Hepatocyte (in vitro differentiated cells): ENCODE data around the gene RANBP3. TPM values are rescaled to one million over a fixed set of nuclear protein-coding genes. Genes with fewer than 3 reads are reported as not detected.

ENCODE experiments used
- DNase-seq: peaks from one replicate; pipeline ENCODE4 v3.0.0-alpha.2; 2016; ENCODE audit warnings: low spot score
- H2AFZ ChIP-seq: fragments of 200-600 bp; sonication (generic); 2 replicates; pipeline ENCODE4 v1.6.0; 2016; ENCODE audit warnings: antibody characterized with exemption, mild to moderate bottlenecking
- H3K27ac ChIP-seq: fragments of 200-600 bp; sonication (generic); 2 replicates; pipeline ENCODE4 v1.5.1; 2016; ENCODE audit warnings: mild to moderate bottlenecking
- H3K27me3 ChIP-seq: fragments of 200-600 bp; sonication (generic); 2 replicates; pipeline ENCODE4 v1.6.1; 2016
- H3K36me3 ChIP-seq: fragments of 200-600 bp; sonication (generic); replicated peaks from 2 replicates; pipeline ENCODE4 v1.5.1; 2016; ENCODE audit warnings: low read depth; ENCODE audit not compliant: insufficient read depth
- H3K4me1 ChIP-seq: fragments of 200-600 bp; sonication (generic); 2 replicates; pipeline ENCODE4 v1.5.1; 2016; ENCODE audit warnings: mild to moderate bottlenecking, moderate library complexity; ENCODE audit not compliant: insufficient read depth
- H3K4me2 ChIP-seq: fragments of 200-600 bp; sonication (generic); 2 replicates; pipeline ENCODE4 v1.6.0; 2016
- H3K4me3 ChIP-seq: fragments of 200-600 bp; sonication (generic); 2 replicates; pipeline ENCODE4 v1.5.1; 2016; ENCODE audit warnings: mild to moderate bottlenecking
- H3K79me2 ChIP-seq: fragments of 200-600 bp; sonication (generic); 2 replicates; pipeline ENCODE4 v1.6.0; 2017; ENCODE audit warnings: mild to moderate bottlenecking
- H3K9me2 ChIP-seq: fragments of 200-600 bp; sonication (generic); replicated peaks from 2 replicates; pipeline ENCODE4 v1.6.0; 2017; ENCODE audit warnings: mild to moderate bottlenecking; ENCODE audit not compliant: insufficient read depth
- H3K9me3 ChIP-seq: fragments of 200-600 bp; sonication (generic); 2 replicates; pipeline ENCODE4 v1.5.1; 2016; ENCODE audit warnings: low read depth, mild to moderate bottlenecking
- H4K20me1 ChIP-seq: fragments of 200-600 bp; sonication (generic); 2 replicates; pipeline ENCODE4 v1.6.0; 2016; ENCODE audit warnings: mild to moderate bottlenecking; ENCODE audit not compliant: insufficient read depth, poor library complexity, severe bottlenecking
- EZH2 ChIP-seq: fragments of 200-600 bp; sonication (generic); IDR thresholded peaks from 2 replicates; pipeline ENCODE4 v1.6.1; 2016; ENCODE audit warnings: antibody characterized with exemption, mild to moderate bottlenecking, borderline replicate concordance
- EZH2phosphoT487 ChIP-seq: fragments of 200-600 bp; sonication (generic); IDR thresholded peaks from one replicate; pipeline ENCODE4 v1.6.1; 2018; ENCODE audit warnings: antibody characterized with exemption, mild to moderate bottlenecking, low read depth, moderate library complexity; ENCODE audit not compliant: unreplicated experiment, severe bottlenecking
- WGBS: methylation state at CpG from one replicate; pipeline ENCODE4 v1.1.6; 2016; ENCODE audit warnings: low lambda C conversion rate; ENCODE audit errors: missing lambda C conversion rate; 5-methylcytosine and 5-hydroxymethylcytosine counted together
- polyA plus RNA-seq: library from polyadenylated mRNA; unstranded; fragments of >200 nt; fragmentation: Nextera tagmentation; extraction: Ambion mirVana; gene quantifications from 2 replicates; pipeline ENCODE4 v1.2.1, GENCODE V29; 2016
- total RNA-seq: library from RNA; depleted of rRNA; stranded (reverse); fragments of >200 nt; gene quantifications from 2 replicates; pipeline ENCODE4 v1.2.3, GENCODE V29; 2014
- TF ChIP-seq, protein P1 (sequence below): fragments of 200-600 bp; sonication (generic); IDR thresholded peaks from 2 replicates; pipeline ENCODE4 v1.5.1; 2016; ENCODE audit warnings: antibody characterized with exemption, mild to moderate bottlenecking; ENCODE audit not compliant: poor library complexity

The RANBP3 gene
- total and polyA plus RNA-seq, 2 experiments from 2014 or later = 10.4 to 51.0 TPM

DNA sequence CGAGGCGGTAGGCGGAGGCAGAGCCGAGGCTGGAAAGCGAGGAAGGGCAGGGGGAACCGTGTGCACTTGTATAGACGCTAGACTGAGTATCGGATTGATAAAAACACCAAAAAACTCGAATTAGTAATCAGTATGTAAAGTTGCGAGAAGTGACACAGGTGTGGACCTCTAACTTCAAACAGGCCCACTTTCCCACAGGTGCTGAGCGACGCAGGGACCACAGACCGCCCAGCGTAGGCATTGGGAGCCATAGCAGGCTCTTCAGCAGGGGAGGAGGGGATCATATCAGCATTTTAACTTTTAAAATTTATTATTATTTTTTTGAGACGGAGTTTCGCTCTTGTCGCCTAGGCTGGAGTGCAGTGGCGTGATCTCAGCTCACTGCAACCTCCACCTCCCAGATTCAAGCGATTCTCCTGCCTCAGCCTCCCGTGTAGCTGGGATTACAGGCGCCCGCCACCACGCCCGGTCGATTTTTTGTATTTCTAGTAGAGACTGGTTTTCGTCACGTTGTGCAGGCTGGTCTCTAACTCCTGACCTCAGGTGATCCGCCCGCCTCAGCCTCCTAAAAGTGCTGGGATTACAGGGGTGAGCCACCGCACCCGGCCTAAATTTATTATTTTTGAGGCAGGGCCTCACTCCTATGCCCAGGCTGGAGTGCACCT lies 72.7 kb downstream of the RANBP3 start:
- H4K20me1 ChIP-seq = peaks cover 4% of the 10 kb centered on the region
- peak overlapping the region; percentile 19 for H2AFZ ChIP-seq
- H3K4me1 ChIP-seq = peaks cover 5% of the 10 kb centered on the region
- no peaks in the 10 kb centered on the region for H3K9me3 ChIP-seq
- no peaks in the 10 kb centered on the region for H3K36me3 ChIP-seq
- H3K4me3 ChIP-seq = peak overlapping the region; percentile 23
- H3K79me2 ChIP-seq = peaks cover 47% of the 10 kb centered on the region
- H3K27me3 ChIP-seq = no peaks in the 10 kb centered on the region
- H3K9me2 ChIP-seq = no peaks in the 10 kb centered on the region
- H3K27ac ChIP-seq = peak overlapping the region; percentile 32
- WGBS = 58% methylated on average over 31 of the region's 31 CpGs
- peak overlapping the region; percentile 83 for H3K4me2 ChIP-seq
- DNase-seq = no peak
- TF ChIP-seq EZH2phosphoT487 (no peak), EZH2 (no peak)
- TF ChIP-seq, protein P1, sequence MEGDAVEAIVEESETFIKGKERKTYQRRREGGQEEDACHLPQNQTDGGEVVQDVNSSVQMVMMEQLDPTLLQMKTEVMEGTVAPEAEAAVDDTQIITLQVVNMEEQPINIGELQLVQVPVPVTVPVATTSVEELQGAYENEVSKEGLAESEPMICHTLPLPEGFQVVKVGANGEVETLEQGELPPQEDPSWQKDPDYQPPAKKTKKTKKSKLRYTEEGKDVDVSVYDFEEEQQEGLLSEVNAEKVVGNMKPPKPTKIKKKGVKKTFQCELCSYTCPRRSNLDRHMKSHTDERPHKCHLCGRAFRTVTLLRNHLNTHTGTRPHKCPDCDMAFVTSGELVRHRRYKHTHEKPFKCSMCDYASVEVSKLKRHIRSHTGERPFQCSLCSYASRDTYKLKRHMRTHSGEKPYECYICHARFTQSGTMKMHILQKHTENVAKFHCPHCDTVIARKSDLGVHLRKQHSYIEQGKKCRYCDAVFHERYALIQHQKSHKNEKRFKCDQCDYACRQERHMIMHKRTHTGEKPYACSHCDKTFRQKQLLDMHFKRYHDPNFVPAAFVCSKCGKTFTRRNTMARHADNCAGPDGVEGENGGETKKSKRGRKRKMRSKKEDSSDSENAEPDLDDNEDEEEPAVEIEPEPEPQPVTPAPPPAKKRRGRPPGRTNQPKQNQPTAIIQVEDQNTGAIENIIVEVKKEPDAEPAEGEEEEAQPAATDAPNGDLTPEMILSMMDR = no peak

DNA sequence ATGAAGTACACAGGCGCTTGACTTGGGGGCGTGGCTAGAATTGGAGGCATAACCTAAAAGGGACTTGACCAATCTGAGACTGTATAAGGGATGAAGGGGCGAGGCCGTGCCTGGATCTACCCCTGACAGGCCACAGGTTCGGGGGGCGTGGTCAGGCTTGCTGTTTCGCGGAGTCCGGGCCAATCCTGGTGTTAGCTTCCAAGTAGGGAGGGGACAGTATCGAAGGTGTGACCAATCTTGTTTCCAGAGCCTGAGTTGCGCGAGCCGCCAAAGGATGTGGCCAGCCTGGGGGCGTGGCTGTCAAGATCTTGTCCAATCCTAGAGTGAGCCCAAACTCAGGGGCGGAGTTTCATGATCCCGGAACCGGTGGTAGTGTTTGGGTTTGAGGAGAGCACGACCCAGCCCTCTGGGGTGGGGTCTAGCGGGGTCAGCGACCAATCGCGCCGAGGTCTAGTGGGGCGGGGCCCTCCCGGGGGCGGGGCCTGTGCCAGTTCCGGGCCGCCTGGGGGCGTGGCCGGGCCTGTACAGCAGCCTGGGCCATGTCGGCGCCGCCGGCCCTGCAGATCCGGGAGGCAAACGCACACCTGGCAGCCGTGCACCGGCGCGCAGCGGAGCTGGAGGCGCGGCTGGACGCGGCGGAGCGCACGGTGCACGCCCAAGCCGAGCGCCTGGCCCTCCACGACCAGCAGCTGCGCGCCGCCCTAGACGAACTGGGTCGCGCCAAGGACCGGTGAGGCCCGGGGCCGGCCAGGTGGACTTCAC lies 73.4 kb downstream of the RANBP3 start, which contains the start of gene VMAC:
Gene VMAC, plus strand, starts transcription at position 521 of the 762 bp plus-strand sequence. Its CDS starts 19 bp downstream, at position 540.
- H2AFZ ChIP-seq = peak within 1 kb of the TSS; percentile 44
- peak within 1 kb of the TSS; percentile 96 for H3K4me3 ChIP-seq

GRCh38 chr19:5903624-5904351 lies 74.2 kb downstream of the RANBP3 start, which contains the start of gene NDUFA11:
TSS of gene NDUFA11 (minus strand) at chr19:5903790. CDS start at chr19:5903708, 82 bp downstream.
- H2AFZ ChIP-seq = peak within 1 kb of the TSS; percentile 89
- peaks cover 11% of the 10 kb centered on the region for H4K20me1 ChIP-seq
- peak within 1 kb of the TSS; percentile 96 for H3K4me3 ChIP-seq
- DNase-seq = peak; percentile 99
- H3K36me3 ChIP-seq = no peaks in the 10 kb centered on the region
- peak within 1 kb of the TSS; percentile 97 for H3K27ac ChIP-seq
- whole genome bisulfite sequencing = 1% methylated on average over 57 of the region's 57 CpGs
- no peaks in the 10 kb centered on the region for H3K9me3 ChIP-seq
- TF ChIP-seq, protein P1 = no peak
- TF ChIP-seq EZH2 (no peak), EZH2phosphoT487 (no peak)
- H3K27me3 ChIP-seq = no peaks in the 10 kb centered on the region
- peaks cover 5% of the 10 kb centered on the region for H3K4me1 ChIP-seq
- peaks cover 58% of the 10 kb centered on the region for H3K79me2 ChIP-seq
- H3K9me2 ChIP-seq = no peaks in the 10 kb centered on the region
- H3K4me2 ChIP-seq = peak within 1 kb of the TSS; percentile 63

More for the DNA sequence above, 73.4 kb downstream of the RANBP3 start, which contains the start of gene VMAC:
- under 1% methylated on average over 47 of the region's 61 CpGs for WGBS
- Histone ChIP-seq H3K4me1 (peaks cover 5% of the 10 kb centered on the region), H4K20me1 (peaks cover 11% of the 10 kb centered on the region), H3K4me2 (peak within 1 kb of the TSS; percentile 83), H3K27ac (peak within 1 kb of the TSS; percentile 97), H3K9me2 (no peaks in the 10 kb centered on the region), H3K79me2 (peaks cover 54% of the 10 kb centered on the region), H3K9me3 (no peaks in the 10 kb centered on the region), H3K36me3 (no peaks in the 10 kb centered on the region), H3K27me3 (no peaks in the 10 kb centered on the region)
- peak; percentile 100 for DNase-seq
- TF ChIP-seq, protein P1 = no peak
- TF ChIP-seq EZH2phosphoT487 = no peak
- no peak for TF ChIP-seq EZH2
